Left lung (tissue), 10 donors: ENCODE measurements around the gene WWC1. TPM values are rescaled to one million over a fixed set of nuclear protein-coding genes. Genes with fewer than 3 reads are reported as not detected.
"Not testable (repeated sequence)": the region's sequence is repeated elsewhere in the genome, so short reads cannot be mapped to it uniquely, and the experiment has no call there.

ENCODE experiments used
- ATAC-seq: fragments of 200-7000 bp; cut with Tn5 transposase; one replicate; pipeline ENCODE4 v1.9.1; 2020; ENCODE audit warnings: moderate library complexity
- DNase-seq, 4 donors: peaks; one replicate each; pipeline ENCODE4 v3.0.0-alpha.2; 2013 to 2020
- H3K27ac ChIP-seq, 2 donors: fragments of 200-600 bp; sonication (generic) in 1 of 2; one replicate each; pipeline versions ENCODE4 v1.5.0 to v1.8.0; 2020 to 2021
- H3K27me3 ChIP-seq, 2 donors: fragments of 200-600 bp; sonication (generic) in 1 of 2; one replicate each; pipeline versions ENCODE4 v1.5.0 to v1.8.0; 2020 to 2021
- H3K36me3 ChIP-seq, 2 donors: fragments of 200-600 bp; sonication (generic) in 1 of 2; one replicate each; pipeline versions ENCODE4 v1.5.0 to v1.8.0; 2020 to 2021
- H3K4me1 ChIP-seq, 2 donors: fragments of 200-600 bp; one replicate each; pipeline ENCODE4 v1.8.0; 2021
- H3K4me3 ChIP-seq, 2 donors: fragments of 200-600 bp; sonication (generic) in 1 of 2; one replicate each; pipeline versions ENCODE4 v1.5.0 to v1.8.0; 2020 to 2021; ENCODE audit warnings: mild to moderate bottlenecking in 1 of 2
- H3K9me3 ChIP-seq, 2 donors: fragments of 200-600 bp; sonication (generic) in 1 of 2; one replicate each; pipeline versions ENCODE4 v1.5.0 to v1.8.0; 2020 to 2021
- CTCF ChIP-seq, 2 donors: fragments of 200-600 bp; sonication (generic) in 1 of 2; IDR thresholded peaks; one replicate each; pipeline versions ENCODE4 v1.5.0 to v1.8.0; 2021; ENCODE audit warnings: antibody characterized with exemption in 2 of 2
- intact Hi-C, 2 donors: fragments of 100-400 bp; cut with DNase I; formaldehyde crosslinking; loops; one replicate each; pipeline versions ENCODE4 v1.11.2 to v1.14.2; 2022
- polyA plus RNA-seq, 6 donors: library from polyadenylated mRNA; unstranded; fragments of 120-200 nt; gene quantifications; one replicate each; pipeline ENCODE4 v1.2.1, GENCODE V29; 2013; ENCODE audit not compliant: insufficient read length in 6 of 6
- total RNA-seq, 2 donors: library from RNA; stranded (reverse); fragmentation: NEBNext Ultra II Directional; extraction: Animal tissue kit (Norgen Biotek cat#: 25700); gene quantifications; one replicate each; pipeline ENCODE4 v1.2.1, GENCODE V29; 2021
- donor health status: DM: no; HTN: yes; CAD: no.
- donor health status: DM: no; HTN: no; CAD: no.

The WWC1 gene
- total and polyA plus RNA-seq, 8 donors, result 59.6 to 128 (median 86.1) TPM

DNA sequence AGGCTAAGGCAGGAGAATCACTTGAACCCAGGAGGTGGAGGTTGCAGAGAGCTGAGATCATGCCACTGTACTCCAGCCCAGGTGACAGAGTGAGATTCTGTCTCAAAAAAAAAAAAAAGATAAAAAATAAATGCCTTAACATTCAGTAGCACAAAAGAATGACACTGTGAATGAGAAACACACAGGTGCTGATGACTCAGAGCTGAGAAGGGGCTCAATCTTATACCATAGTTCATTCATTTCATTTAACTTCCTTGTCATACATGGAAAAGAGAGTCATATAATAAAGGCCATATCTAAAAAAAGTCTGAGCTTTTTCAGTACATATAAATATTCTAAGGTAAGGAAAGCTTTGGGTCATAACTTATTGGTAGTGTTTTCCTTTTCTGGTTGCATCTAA, 40.6 kb downstream of the WWC1 start:
- no peaks in the 10 kb centered on the region for H3K36me3 ChIP-seq
- no peak for DNase-seq
- no peak for ATAC-seq
- H3K9me3 ChIP-seq, result no peaks in the 10 kb centered on the region
- H3K27me3 ChIP-seq, result no peaks in the 10 kb centered on the region
- TF ChIP-seq CTCF (IDR thresholded peaks at IDR 0.05), result no peak
- H3K4me3 ChIP-seq, result no peak overlapping the region
- intact Hi-C loops, result no loop called here
- peaks cover 0 to 10% of the 10 kb centered on the region in 2 donors for H3K4me1 ChIP-seq
- H3K27ac ChIP-seq, result no peak overlapping the region

GRCh38 chr5:168334280-168334679, 42.8 kb downstream of the WWC1 start:
- H3K4me1 ChIP-seq, result peaks cover 0 to 6% of the 10 kb centered on the region in 2 donors
- no peak for TF ChIP-seq CTCF (IDR thresholded peaks at IDR 0.05)
- no peaks in the 10 kb centered on the region for H3K9me3 ChIP-seq
- H3K27ac ChIP-seq, result no peak overlapping the region
- no peak for ATAC-seq
- H3K27me3 ChIP-seq, result no peaks in the 10 kb centered on the region
- no peak overlapping the region for H3K4me3 ChIP-seq
- DNase-seq, result no peak
- intact Hi-C loops, result no loop called here
- no peaks in the 10 kb centered on the region for H3K36me3 ChIP-seq

- TF ChIP-seq CTCF (IDR thresholded peaks at IDR 0.05), result no peak
- Histone ChIP-seq H3K27ac (no peak overlapping the region), H3K9me3 (no peaks in the 10 kb centered on the region), H3K36me3 (no peaks in the 10 kb centered on the region), H3K4me3 (no peak overlapping the region), H3K4me1 (peaks cover 0 to 3% of the 10 kb centered on the region in 2 donors), H3K27me3 (no peaks in the 10 kb centered on the region)
- DNase-seq (peak in 1 of 4 donors; percentile 47), ATAC-seq (peak; percentile 81)
- intact Hi-C loops, result no loop called here
These were observed 43.2 kb downstream of the WWC1 start for GRCh38 chr5:168334695-168335094.

GRCh38 chr5:168337361-168337760, 45.9 kb downstream of the WWC1 start:
- Histone ChIP-seq H3K9me3 (no peaks in the 10 kb centered on the region), H3K4me3 (no peak overlapping the region), H3K36me3 (no peaks in the 10 kb centered on the region), H3K4me1 (no peaks in the 10 kb centered on the region), H3K27ac (no peak overlapping the region), H3K27me3 (no peaks in the 10 kb centered on the region)
- ATAC-seq (no peak), DNase-seq (no peak)
- no peak for TF ChIP-seq CTCF (IDR thresholded peaks at IDR 0.05)
- intact Hi-C loops, result no loop called here

DNA sequence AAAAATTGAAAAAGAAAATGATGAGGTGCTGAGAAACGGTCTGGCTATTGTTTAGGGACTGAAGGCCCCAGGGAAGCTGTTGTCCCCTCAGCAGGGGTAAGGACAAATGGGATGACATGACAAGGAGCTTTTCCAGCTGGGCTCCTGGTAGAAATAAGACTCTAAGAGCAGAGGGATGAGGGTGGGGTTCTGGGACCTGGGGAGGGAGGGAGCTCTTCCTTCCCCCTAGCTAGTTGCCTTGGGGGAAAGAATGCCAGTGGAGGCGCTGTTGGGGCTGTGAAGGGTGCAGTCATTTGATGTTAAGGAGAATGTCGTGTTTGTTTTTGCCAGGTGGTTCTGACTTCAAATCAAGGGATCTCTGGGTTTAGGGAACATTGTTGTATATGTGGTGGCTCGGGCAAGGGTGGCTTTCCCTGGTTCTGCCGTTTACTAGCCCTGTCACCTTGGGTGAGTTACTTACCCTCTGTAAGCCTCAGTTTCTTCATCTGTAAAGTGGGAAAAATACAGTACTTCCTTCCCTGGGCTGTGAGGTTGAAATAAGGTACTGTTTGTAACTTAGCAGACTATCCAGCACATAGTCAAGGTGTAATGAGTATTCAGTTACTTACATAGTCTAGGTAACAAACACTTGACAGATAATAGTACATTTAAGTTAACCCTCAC, 47.8 kb downstream of the WWC1 start:
- Histone ChIP-seq H3K36me3 (no peaks in the 10 kb centered on the region), H3K9me3 (no peaks in the 10 kb centered on the region), H3K4me1 (no peaks in the 10 kb centered on the region), H3K27me3 (no peaks in the 10 kb centered on the region), H3K27ac (no peak overlapping the region), H3K4me3 (no peak overlapping the region)
- intact Hi-C loops, result no loop called here
- DNase-seq (peak in 1 of 4 donors; percentile 69), ATAC-seq (peak; percentile 21)
- TF ChIP-seq CTCF (IDR thresholded peaks at IDR 0.05), result no peak

DNA sequence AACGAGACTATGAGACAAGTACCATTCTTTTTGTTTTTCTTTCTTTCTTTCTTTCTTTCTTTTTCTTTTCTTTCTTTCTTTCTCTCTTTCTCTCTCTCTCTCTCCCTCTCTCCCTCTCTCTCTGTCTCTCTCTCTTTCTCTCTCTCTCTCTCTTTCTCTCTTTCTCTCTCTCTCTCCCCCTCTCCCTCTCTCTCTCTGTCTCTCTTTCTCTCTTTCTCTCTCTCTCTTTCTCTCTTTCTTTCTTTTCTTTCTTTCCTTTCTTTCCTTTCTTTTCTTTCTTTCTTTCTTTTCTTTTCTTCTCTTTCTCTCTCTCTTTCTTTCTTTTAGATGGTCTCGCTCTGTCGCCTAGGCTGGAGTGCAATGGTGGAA, 48.3 kb downstream of the WWC1 start:
- H3K27me3 ChIP-seq, intact Hi-C loops, DNase-seq, H3K27ac ChIP-seq, H3K4me3 ChIP-seq, H3K4me1 ChIP-seq, H3K9me3 ChIP-seq, ATAC-seq, H3K36me3 ChIP-seq: not testable (repeated sequence)
